Stimulated activated naive CD8-positive, alpha-beta T cell treated with anti-CD3 and anti-CD28 coated beads, Interleukin-15, Interleukin-2, amounts not matched to agents 100 ng/mL and 50 ng/mL, for 24 hours (primary cell): ENCODE data around the gene DYTN.

ENCODE experiments used
- H3K27ac Mint-ChIP-seq: one replicate; pipeline ENCODE4 v1.8.0; 2021; ENCODE audit warnings: mild to moderate bottlenecking, mixed read lengths
- H3K27me3 Mint-ChIP-seq: one replicate; pipeline ENCODE4 v1.8.0; 2021; ENCODE audit warnings: mixed read lengths
- H3K36me3 Mint-ChIP-seq: one replicate; pipeline ENCODE4 v1.8.0; 2021; ENCODE audit warnings: low read depth, mixed read lengths
- H3K4me1 Mint-ChIP-seq: one replicate; pipeline ENCODE4 v1.8.0; 2021; ENCODE audit warnings: low read depth, mixed read lengths
- H3K4me3 Mint-ChIP-seq: one replicate; pipeline ENCODE4 v1.8.0; 2021; ENCODE audit warnings: mild to moderate bottlenecking, mixed read lengths
- H3K9me3 Mint-ChIP-seq: one replicate; pipeline ENCODE4 v1.8.0; 2021; ENCODE audit warnings: mixed read lengths

DYTN gene

DNA sequence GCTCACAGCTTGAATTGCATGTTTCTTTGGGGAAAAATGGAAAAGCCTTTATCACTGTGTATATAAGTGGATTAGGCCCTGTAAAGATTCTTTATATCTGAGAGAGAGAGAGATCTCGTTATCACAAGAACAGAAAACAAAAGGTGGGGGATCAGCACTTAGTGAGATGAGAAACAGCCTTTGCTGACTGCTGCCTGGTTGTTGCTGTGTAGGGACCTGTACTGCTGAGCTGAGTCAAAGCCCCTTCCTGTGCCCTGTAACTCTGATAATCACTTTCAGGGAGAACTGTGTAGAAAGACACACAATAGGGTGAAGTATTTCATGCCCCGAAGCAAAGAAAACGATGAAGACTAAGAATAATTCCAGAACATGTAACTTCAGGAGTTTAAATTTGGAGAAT, 106.5 kb downstream of the DYTN start:
- Mint-ChIP-seq H3K4me1 (no peaks in the 10 kb centered on the region), H3K4me3 (no peak overlapping the region), H3K9me3 (no peaks in the 10 kb centered on the region), H3K27ac (no peak overlapping the region), H3K27me3 (no peaks in the 10 kb centered on the region), H3K36me3 (no peaks in the 10 kb centered on the region)

DNA sequence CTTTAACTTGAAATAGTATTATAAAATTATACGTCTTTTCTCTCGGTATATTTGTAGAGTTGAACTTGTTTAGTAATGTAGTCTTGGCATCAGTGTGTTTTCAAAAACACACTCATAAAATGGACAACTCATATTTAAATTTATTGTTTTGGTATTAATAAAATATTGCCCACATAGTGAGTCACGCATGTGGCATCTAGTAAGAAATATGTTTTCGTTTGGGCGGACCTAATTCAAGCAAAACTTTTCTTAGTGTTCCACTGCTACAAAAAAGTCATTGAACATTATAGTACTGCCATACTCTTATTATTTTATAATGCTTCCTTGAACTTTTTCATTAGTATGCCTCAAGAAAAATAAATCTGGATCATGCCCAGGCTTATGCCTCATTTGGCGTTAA, 107.0 kb downstream of the DYTN start:
- H3K27me3 Mint-ChIP-seq: no peaks in the 10 kb centered on the region
- H3K4me1 Mint-ChIP-seq: no peaks in the 10 kb centered on the region
- H3K4me3 Mint-ChIP-seq: no peak overlapping the region
- H3K36me3 Mint-ChIP-seq: no peaks in the 10 kb centered on the region
- H3K9me3 Mint-ChIP-seq: no peaks in the 10 kb centered on the region
- no peak overlapping the region for H3K27ac Mint-ChIP-seq

DNA sequence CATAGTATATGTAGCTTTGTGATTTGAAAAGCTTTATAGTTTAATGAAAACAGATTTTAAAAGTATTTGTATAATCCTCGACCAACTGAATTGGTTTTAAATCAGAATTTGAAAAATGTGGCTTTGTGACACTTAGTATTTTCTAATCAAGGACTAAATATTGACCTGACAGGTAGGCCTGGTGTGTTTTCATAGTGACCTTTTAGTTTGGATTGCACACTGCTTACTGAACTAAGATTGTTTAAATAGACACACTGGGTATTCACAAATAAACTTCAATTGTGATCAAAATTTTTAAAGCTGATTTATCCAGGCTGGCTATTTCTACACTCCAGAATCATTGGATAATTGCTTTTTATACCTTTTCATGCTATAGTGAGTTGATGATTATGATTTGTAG, 107.7 kb downstream of the DYTN start:
- Mint-ChIP-seq H3K27ac (no peak overlapping the region), H3K4me1 (no peaks in the 10 kb centered on the region), H3K9me3 (no peaks in the 10 kb centered on the region), H3K27me3 (no peaks in the 10 kb centered on the region), H3K4me3 (no peak overlapping the region), H3K36me3 (no peaks in the 10 kb centered on the region)

DNA sequence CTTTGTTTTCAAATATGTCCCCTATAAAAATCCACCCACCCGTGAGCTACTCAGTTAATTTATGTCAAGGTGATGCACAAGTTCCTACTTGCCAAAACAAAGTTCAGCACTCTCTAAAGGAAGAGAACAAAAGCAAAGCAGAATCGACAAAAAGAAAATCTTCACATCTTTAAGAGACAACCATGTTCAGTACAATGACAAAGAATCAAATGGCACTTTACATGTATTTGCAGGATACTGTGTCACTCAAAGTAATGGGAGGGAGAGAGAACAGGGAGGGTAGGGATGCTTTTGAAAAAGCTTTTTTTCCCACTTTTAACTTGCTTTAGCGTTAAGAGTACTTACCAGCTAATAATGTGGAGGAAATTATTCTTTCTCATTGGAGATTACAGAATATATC, 115.0 kb downstream of the DYTN start:
- Mint-ChIP-seq H3K27ac (no peak overlapping the region), H3K36me3 (no peaks in the 10 kb centered on the region), H3K27me3 (peaks cover 5% of the 10 kb centered on the region)

More for the DNA sequence above, 115.0 kb downstream of the DYTN start:
- Mint-ChIP-seq H3K4me1 (no peaks in the 10 kb centered on the region), H3K9me3 (no peaks in the 10 kb centered on the region), H3K4me3 (no peak overlapping the region)
